ENCODE data around the gene MTMR10.

Gene MTMR10

DNA sequence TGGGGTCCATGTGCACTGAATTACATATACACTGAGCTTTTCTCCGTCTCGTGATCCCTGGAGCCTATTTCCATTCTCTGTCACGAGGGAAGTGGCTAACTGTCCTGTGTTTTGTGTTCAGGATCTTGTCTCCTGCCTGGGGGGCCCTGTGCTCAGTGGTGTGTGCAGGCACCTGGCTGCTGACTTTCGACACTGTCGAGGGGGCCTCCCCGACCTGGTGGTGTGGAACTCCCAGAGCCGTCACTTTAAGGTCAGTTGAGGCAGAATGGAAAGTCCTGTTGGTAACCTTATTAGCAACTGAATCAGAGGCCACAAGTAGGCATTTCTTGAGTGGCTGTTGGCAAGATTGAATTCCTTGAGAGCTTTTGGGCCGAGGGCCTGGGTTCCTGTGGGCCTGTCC is 61.0 kb downstream of the MTMR10 start:
- DNase-seq (ENCODE audit: low read depth in 1 of 2, low spot score in 1 of 2) = no peak
- Histone ChIP-seq H3K27ac (replicated peaks) (no peak overlapping the region), H3K27me3 (ENCODE audit: insufficient read depth, poor library complexity, severe bottlenecking) (no peaks in the 10 kb centered on the region), H3K4me3 (replicated peaks; ENCODE audit: insufficient read depth, low read length) (no peak overlapping the region)
- TF ChIP-seq GABPA (IDR thresholded peaks at IDR 0.05; ENCODE audit: low read depth) (no peak), SPI1 (IDR thresholded peaks at IDR 0.05; ENCODE audit: borderline replicate concordance, low read depth) (no peak), POLR2AphosphoS5 (IDR thresholded peaks at IDR 0.05; ENCODE audit: low read depth) (no peak; the same call in 1 of the 2 replicates)
- TF ChIP-seq, protein P1, sequence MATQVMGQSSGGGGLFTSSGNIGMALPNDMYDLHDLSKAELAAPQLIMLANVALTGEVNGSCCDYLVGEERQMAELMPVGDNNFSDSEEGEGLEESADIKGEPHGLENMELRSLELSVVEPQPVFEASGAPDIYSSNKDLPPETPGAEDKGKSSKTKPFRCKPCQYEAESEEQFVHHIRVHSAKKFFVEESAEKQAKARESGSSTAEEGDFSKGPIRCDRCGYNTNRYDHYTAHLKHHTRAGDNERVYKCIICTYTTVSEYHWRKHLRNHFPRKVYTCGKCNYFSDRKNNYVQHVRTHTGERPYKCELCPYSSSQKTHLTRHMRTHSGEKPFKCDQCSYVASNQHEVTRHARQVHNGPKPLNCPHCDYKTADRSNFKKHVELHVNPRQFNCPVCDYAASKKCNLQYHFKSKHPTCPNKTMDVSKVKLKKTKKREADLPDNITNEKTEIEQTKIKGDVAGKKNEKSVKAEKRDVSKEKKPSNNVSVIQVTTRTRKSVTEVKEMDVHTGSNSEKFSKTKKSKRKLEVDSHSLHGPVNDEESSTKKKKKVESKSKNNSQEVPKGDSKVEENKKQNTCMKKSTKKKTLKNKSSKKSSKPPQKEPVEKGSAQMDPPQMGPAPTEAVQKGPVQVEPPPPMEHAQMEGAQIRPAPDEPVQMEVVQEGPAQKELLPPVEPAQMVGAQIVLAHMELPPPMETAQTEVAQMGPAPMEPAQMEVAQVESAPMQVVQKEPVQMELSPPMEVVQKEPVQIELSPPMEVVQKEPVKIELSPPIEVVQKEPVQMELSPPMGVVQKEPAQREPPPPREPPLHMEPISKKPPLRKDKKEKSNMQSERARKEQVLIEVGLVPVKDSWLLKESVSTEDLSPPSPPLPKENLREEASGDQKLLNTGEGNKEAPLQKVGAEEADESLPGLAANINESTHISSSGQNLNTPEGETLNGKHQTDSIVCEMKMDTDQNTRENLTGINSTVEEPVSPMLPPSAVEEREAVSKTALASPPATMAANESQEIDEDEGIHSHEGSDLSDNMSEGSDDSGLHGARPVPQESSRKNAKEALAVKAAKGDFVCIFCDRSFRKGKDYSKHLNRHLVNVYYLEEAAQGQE (IDR thresholded peaks at IDR 0.05; ENCODE audit: insufficient replicate concordance, low read depth) = no peak
- TF ChIP-seq, protein P2, sequence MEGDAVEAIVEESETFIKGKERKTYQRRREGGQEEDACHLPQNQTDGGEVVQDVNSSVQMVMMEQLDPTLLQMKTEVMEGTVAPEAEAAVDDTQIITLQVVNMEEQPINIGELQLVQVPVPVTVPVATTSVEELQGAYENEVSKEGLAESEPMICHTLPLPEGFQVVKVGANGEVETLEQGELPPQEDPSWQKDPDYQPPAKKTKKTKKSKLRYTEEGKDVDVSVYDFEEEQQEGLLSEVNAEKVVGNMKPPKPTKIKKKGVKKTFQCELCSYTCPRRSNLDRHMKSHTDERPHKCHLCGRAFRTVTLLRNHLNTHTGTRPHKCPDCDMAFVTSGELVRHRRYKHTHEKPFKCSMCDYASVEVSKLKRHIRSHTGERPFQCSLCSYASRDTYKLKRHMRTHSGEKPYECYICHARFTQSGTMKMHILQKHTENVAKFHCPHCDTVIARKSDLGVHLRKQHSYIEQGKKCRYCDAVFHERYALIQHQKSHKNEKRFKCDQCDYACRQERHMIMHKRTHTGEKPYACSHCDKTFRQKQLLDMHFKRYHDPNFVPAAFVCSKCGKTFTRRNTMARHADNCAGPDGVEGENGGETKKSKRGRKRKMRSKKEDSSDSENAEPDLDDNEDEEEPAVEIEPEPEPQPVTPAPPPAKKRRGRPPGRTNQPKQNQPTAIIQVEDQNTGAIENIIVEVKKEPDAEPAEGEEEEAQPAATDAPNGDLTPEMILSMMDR (IDR thresholded peaks at IDR 0.05; ENCODE audit: insufficient read depth, low read length) = no peak

DNA sequence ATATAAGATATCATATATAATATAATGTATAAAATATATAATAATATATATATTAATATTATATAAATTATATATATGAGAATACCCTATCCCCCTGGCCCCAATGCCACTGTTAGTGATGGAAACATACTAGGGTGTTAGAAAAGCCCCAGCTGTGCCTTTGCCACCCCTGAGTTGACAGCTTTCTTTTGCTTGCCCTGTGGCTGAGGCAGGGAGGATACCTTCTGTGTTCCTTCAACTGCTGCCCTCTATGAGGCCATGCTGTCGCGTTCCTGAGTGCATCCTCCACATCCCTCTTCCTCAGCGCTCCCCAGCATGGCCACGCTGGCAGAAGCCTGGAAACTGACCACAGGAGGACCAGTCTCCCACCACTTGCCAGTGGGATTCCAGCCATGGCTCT is 61.4 kb downstream of the MTMR10 start:
- Histone ChIP-seq H3K27ac (replicated peaks) (no peak overlapping the region), H3K4me3 (replicated peaks; ENCODE audit: insufficient read depth, low read length) (no peak overlapping the region)
- TF ChIP-seq GABPA (IDR thresholded peaks at IDR 0.05; ENCODE audit: low read depth) = no peak
- TF ChIP-seq, protein P1 (IDR thresholded peaks at IDR 0.05; ENCODE audit: insufficient replicate concordance, low read depth) = no peak
- no peak for TF ChIP-seq POLR2AphosphoS5 (IDR thresholded peaks at IDR 0.05; ENCODE audit: low read depth)
- TF ChIP-seq SPI1 (IDR thresholded peaks at IDR 0.05; ENCODE audit: borderline replicate concordance, low read depth) = no peak
- TF ChIP-seq, protein P2 (IDR thresholded peaks at IDR 0.05; ENCODE audit: insufficient read depth, low read length) = no peak

DNA sequence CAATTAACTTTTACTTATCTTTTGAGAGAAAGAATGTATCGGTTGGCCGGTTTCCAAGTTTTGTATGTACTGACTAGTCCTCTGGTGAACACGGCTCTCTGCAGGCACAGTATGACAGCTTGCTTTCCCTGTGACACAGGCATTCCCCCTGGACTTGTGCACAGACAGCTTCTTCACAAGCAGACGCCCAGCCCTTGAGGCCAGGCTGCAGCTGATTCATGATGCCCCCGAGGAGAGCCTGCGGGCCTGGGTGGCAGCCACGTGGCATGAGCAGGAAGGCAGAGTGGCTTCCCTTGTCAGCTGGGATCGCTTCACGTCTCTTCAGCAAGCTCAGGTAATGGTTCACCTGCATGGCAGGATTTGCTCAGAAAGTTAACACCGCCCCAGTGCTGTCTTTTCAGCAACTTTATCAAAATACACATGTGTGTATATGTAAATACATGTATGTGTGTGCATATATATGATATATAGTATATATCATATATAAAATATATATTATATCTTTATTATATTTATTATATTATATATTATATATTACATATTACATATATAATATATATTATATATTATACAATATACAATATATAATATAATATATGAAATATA is 62.3 kb downstream of the MTMR10 start:
- TF ChIP-seq SPI1 (IDR thresholded peaks at IDR 0.05; ENCODE audit: borderline replicate concordance, low read depth) (no peak), POLR2AphosphoS5 (IDR thresholded peaks at IDR 0.05; ENCODE audit: low read depth) (no peak), GABPA (IDR thresholded peaks at IDR 0.05; ENCODE audit: low read depth) (no peak)
- TF ChIP-seq, protein P1 (IDR thresholded peaks at IDR 0.05; ENCODE audit: insufficient replicate concordance, low read depth) = no peak
- TF ChIP-seq, protein P2 (IDR thresholded peaks at IDR 0.05; ENCODE audit: insufficient read depth, low read length) = no peak
- no peak for DNase-seq (ENCODE audit: low read depth in 1 of 2, low spot score in 1 of 2)
- Histone ChIP-seq H3K4me3 (replicated peaks; ENCODE audit: insufficient read depth, low read length) (no peak overlapping the region), H3K27me3 (ENCODE audit: insufficient read depth, poor library complexity, severe bottlenecking) (no peaks in the 10 kb centered on the region), H3K27ac (replicated peaks) (no peak overlapping the region)

More for the DNA sequence above, 61.4 kb downstream of the MTMR10 start:
- H3K27me3 ChIP-seq (ENCODE audit: insufficient read depth, poor library complexity, severe bottlenecking) = no peaks in the 10 kb centered on the region
- no peak for DNase-seq (ENCODE audit: low read depth in 1 of 2, low spot score in 1 of 2)

Data from HL-60 (cell line).